GM21619 (cell line): ENCODE measurements around the gene ANKRD16.

Experiments
- ATAC-seq: cut with Tn5 transposase; IDR thresholded peaks from one replicate; pipeline ENCODE4 v1.9.1; 2021; ENCODE audit not compliant: unreplicated experiment

The ANKRD16 gene

DNA sequence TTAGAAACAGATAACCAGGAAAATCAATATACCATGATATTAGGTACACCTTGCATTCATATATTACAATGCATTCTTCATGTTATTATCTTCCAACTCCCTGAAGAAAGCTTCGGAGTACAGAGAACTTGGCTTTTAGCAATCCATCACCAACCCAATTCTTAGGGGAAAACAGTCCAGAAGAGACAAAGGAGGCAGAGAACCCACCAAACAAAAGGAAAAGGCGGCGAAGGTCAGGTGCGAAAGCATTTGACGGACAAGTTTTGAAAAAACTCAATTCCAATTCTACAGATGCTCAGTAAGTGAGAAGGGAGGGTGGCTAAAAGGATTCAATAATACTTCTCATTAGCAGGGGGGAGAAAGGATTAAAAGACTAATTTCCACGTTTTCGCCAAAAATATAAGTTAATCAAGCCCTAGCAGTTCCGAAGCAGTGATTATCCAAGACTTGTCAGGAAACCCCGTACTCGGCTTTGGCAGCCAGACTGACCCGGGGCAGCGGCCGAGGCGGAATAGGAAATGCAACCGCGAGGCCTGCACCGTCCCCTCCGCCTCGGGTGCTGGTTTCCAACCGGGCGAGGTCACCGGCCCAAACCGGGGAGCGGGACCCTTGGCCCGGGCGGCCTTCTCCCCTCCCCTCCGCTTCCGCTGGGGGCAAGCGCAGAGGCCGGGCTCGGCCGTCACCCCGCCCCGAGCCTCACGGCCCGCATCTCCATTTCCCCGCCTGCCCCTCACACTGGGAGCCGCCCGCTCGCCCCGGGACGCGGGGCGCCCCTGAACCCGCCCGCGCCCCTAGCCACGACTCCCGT lies 77.2 kb downstream of the ANKRD16 start:
- ATAC-seq = peak; percentile 20
